HG02642 (cell line): ENCODE measurements around the gene TUG1.

Source experiments
- ATAC-seq: cut with Tn5 transposase; IDR thresholded peaks from one replicate; pipeline ENCODE4 v1.9.1; 2021; ENCODE audit warnings: mild to moderate bottlenecking; ENCODE audit not compliant: unreplicated experiment, poor library complexity

Gene TUG1

DNA sequence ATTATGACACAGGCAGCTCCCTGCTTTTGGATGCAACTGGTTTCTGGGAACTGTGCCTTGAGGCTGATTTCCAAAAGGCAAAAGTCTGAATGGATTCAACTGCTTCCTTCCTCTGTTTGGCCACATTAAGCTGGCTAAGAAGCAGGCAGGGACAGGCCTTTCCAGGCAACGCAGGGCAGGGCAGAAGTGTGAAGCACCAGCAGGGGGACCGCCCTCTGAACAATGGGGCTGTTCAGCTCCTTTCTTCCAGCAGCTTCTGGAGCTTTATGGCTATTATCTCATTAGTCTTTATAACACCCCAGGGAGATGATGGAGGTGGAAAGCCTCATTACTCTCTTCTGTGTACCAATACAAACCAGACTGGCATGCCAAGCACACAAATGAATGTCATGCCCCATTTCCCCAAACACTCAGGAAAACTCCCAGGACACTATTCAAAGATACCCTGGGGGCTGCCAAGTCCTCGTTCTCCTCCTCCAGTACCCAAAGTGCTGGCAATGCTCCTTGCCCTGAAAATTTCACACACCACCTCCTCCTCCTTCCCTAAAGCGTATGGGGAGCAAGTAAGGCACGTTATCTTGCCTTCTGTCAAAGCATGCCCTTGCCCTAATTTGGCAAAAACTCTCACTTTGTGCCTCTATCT lies 21.8 kb upstream of the TUG1 start:
- no peak for ATAC-seq

DNA sequence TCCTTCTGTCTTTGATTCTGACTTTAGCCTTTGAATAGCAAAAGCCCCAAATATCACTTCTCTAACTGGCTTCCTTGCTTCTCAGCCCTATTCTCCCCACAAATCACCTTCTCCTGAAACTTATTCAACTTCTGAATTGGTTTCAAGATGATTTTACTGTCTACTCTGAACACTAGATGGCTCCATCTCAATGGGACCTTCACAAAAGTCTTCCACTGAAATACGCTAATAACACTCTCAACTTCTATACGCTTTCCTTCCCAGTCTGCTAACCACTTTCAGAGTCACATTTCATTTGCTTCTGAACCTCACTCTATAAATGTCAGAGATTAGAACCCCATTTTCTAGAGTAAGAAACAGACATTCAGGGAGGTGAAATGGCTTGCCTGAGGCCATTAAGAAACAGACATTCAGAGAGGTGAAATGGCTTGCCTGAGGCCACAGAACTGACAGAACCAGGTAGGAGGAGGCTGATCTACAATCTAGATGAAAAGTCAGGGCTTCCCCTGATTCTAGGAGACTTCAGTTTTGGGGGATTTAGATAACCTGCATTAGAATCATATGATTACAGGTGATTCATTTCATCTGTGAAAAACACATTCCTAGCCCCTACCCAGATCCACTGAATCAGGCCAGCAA lies 21.1 kb upstream of the TUG1 start:
- ATAC-seq, result no peak

DNA sequence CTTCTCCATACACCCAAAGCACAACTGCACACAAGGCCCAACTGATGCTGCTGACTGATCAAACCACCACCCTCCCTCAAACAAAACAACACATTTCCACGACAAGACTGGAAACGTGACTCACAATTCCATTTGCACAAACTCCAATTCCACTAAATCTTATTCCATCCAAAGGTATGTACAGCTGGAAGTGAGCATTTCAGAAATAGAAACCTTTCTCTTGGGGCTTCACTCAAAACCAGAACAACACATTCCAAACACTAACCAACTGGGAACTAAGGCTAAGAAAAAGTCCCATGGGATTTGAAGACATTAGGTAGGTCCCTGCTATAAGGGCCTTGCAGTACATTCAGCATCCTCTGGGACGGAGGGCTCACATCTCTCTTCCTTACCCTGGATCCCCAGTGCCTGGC lies 20.1 kb upstream of the TUG1 start:
- ATAC-seq, result no peak

DNA sequence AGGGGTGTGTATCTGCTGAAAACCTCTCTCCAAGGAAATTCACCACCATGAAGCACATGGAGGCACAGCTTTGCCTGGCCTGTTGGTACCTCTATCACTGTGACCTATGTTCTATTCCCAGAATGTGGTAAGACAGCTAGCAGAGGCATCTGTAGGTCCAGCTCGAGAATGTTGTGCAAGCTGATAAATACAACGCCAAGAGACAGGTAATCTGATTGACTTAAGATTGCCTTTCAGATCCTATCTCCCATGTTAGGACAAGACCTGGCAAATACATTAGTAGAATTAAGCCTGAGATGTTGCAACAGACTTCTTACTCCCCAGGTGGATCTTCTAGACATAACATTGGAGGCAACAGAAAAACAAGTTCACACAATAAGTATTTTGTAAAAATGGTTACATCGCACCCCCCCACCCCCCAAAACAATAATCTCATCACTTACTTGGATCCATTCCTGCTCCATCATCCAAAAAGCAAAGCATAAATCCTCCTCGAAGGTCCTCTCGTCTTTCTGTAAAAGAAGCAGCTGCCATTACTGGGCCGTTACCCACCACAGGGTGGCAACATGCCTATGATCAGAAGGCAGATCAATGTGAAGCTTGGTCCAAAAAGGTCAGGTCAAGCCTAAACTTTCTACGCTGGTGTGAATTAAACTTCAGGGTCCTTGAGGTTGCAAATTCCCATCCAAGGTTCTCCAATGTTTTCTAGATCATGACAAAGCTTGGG lies 19.0 kb upstream of the TUG1 start:
- ATAC-seq, result no peak

DNA sequence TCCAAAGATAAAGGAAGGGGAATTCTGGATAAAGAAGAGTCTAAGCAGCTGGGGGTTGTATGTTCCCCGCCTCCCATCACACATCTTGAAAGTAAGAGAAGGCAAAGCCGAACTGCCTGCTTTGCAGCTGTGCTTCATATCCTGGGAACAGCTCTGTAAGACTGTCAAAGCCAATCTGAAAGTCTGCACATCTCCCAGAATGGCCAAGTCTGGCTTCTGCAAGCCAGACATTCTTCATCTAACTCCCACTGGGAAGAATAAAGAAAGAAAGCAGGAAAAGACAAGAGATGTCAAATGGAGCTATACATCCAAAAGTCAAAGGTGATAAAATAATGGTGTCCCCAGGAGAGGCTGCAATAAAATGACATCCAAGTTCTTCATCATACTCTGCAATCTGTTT lies 15.9 kb upstream of the TUG1 start:
- no peak for ATAC-seq

DNA sequence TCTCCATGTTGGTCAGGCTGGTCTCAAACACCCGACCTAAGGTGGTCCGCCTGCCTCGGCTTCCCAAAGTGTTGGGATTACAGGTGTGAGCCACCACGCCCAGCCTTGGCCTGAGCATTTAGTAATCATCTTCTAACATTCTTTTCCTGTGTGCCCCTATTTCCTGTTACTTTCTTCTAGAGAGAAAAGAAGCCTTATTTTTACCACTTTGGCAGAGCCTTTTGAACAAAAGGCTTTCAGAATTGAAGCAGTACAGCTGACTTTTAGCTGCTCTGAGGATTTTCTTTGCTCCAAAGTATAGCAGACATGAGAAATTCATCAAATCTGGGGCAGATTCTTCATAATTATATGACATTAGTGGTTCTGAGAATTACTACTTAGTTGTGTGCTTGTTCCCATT lies 13.9 kb upstream of the TUG1 start:
- no peak for ATAC-seq

DNA sequence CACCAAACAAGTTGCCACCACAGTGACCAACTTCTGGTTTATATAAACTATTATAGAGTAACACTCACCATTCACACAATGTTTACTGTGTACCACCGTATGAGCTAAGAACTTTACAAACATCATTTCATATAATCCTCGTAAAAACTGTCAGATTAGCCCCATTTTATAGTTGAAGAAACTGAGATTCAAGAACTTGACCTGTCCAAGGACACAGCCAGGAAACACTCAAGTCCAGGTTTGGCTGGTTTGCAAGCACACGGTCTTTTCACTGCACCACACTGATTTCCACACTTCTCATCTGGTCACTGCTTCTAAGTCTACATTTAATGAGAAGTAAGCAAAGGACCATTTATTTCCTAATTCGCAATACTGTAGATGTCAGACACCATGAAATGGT lies 4.2 kb upstream of the TUG1 start:
- ATAC-seq, result no peak

DNA sequence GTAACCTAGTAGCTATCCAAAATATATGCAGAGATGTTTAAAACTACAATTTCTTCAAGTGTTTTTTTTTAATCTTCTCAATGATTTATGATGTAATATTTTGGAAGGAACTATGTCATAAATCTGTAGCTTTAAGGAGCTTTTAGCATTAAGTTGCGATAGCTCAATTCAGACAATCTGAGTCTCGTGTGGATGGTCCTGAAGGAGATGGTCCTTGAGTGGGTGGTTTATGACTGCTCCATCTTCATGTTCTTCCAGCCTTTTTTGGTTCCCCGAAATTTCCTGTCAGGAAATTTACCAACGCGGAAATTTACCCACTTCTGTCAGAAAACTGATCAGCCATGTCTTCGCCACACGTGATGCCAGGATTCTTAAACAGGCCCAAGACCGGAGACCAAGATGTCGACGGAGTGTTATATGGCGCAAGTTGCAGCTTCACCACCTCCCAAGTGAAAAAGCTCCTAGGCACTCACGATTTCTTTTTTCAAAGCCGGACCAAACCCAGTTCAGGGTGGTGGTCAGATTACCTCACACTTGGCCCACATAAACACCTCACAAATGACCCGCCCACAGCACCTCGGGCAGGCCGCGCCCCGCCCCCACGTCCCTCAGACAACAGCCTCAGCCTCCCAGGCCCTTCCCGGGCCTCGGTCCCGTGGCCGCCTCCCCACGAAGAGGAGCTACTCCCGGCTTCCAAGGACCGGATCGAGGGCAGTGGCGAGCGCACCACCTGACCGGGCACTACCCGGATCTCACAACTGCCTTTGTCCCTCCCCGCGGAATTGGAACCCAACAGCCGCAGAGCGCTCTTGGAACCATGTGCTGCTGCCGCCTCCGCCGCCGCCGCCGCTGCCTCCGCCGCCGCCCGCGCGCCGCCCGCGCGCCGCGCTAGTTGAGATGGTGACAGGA lies 796 bp upstream of the TUG1 start, which contains the start of gene MORC2:
MORC2 (minus strand) TSS at position 760 of the 909 bp plus-strand sequence. CDS start 885 bp downstream, outside the sequence.
- peak; percentile 0 for ATAC-seq

DNA sequence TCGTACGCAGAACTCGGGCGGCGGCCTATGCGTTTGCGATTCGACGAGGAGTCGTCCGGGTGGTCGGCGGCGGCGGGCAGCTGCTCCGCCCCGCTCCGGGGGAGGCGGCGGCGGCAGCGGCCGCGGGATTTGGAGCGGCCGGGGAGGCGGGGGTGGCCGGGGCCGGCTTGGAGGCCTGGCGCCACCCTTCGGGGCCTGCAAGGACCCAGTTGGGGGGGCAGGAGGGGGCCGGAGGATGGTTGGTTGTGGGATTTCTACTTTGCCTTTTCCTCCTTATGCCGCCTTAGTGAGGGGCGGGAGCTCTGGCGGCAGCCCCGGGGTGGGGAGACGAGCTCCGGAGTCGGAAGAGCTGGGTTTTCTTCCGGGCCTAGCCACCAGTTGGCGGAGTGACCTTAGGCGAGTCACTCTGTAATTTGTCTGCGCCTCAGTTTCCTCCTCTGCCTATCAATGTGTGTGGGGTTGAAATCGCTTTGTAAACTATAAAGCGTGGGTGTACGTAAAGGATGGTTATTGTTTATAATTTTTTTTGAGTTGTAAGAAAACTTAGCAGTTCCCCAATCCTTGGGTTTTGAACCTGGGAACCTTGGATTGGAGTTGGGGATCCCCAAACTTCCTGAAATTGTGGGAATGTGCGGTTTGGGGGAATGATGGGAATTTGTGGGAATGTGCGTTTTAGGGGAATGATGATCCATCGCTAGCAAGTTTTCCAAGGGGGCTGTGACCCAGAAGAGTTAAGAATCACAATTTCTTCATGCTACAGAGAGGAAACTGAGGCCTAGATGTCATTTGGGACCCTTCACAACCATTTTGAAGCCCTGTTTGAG lies 679 bp downstream of the TUG1 start:
- ATAC-seq, result peak; percentile 43

DNA sequence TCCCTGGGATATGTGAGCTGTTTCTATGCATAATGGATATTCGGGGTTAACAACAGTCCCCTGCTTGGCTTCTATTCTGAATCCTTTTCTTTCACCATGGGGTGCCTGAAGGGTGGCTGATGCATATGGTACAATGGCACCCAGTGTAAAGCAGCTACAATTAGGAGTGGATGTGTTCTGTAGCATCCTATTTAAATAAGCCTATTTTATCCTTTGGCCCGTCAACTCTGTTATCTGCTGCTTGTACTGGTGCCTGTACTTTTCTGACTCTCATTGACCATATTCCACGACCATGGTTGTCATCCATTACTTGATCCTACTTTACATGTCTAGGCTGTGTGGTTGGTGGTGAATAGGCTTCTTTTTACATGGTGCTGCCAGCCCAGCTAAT lies 1.3 kb downstream of the TUG1 start:
- no peak for ATAC-seq

DNA sequence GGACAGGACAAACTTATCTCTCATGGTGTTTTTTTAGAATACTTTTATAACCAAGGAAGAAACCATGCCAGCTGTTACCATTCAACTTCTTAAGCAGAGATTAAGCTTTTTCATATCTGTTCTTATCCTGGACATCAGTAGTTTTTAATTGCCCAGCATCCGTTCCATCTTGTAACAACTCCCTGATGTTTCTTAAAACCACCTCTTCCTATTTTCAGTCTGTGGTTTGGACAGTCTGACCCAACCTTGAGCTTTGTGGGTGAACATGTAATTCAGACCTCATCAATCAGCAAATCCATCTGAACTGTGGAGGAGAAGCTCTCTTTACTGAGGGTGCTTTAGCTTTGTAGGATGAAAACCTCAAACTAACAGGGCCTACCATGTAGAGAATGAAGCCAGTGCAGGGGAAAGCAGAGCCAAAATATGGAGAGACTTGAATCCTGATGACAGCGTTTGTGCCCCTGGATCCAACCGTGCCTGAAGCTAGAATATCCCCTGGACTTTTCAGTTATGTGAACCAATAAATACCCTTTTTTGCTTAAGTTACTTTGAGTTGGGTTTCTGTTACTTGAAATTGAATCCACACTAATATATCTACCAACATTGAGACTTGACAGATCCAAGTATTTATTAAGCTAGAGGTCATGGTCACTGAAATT lies 9.4 kb downstream of the TUG1 start:
- no peak for ATAC-seq

DNA sequence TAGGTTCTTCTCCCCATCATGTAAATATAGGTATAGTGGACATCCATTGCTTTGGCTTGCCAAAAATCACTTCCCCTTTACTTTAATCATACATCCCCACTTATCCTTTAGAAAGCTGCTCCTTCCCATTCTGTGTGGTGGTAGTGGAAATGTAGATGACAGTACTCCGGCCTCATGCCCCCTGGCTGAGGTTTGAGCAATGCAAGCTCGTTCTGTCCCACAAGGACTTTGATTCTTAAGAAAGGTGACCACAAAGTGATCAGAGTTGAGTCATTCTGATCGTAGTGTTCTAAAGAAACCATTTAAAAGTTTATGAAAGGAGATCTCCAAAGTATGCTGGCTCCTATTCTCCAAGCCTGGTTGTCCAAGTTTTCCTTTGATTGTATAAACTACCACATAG lies 10.9 kb downstream of the TUG1 start:
- no peak for ATAC-seq

DNA sequence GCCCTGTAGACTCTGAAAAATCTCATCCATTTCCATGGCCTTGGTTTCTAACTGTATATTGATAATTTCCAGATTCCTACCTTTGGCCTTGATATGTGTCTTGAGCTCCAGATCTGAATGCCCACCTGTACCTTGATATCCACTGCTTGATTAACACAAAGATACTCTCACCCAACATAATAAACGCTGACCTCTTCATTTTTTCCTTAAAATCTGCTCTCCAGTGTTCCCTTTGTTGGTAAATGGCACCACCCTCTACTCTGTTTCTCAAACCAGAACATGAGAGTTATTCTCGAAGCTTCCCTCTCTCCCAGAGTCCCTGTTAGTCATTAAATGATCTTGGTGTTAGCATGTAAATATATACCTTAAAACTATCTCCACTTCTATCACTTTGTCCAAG lies 13.4 kb downstream of the TUG1 start:
- no peak for ATAC-seq

DNA sequence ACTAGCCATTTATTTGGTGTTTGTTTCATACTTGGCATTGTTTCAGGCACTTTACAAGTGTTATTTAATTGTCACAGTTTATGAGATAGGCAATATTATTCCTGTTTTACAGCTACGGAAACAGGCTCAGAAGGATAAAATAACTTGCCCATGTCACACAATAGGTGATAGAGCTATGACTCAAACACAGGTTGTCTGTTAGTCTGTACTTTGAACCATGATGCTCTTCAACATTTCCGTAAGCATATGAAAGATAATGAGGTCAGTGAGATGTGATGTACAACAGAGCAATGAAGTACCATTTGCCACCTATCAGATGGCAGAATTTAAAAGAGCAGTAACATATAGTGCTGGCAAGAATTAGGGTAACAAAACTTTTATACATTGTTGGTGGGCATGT lies 15.3 kb downstream of the TUG1 start:
- ATAC-seq, result no peak

DNA sequence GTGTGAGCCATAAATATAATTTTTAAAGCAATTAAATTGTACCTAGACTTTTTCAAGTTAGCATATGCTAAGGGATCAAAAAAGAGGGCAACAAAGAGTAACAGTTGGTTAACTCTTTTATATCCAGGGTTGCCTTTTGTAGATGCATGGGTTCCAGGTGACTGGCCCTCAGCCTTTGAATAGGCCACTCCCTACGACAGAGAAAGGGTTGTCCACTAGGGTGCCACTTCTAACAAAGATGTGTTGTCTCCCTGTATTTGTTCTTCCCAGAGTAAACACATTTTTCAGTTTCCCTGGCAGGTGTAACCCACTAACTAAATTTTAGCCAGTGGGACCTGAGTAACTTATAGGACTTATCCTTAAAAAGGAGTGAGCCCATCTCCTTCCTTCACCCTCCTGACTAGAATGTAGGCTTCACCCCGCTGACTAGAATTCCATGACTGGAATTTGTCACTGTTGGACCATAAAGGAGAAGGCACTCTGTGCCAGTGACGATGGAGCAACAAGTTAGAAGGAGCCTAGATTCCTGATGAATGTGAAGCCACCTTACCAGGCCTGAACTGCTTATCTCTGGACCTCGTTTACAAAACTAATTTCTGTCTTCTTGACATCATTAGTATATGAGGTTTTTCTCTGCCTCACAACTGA lies 16.6 kb downstream of the TUG1 start:
- no peak for ATAC-seq

DNA sequence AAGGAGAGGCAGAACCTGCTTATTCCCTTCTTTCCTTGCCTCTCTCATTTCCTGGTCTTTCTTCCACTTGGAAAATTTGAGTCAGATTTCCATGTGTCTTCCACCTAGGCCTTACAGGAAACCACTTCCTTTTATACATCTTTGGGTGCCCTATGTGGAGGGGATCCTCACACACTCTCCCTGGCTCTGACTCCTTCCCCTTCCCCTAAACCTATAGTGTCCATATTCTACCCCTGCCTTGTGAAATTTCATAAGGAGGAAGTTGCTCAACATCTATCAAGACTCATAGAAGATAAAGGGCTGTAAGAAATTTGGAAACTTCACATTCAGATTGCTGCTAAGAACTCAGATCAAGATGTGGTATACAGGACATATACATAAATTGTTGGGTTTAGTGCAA lies 20.4 kb downstream of the TUG1 start:
- no peak for ATAC-seq

DNA sequence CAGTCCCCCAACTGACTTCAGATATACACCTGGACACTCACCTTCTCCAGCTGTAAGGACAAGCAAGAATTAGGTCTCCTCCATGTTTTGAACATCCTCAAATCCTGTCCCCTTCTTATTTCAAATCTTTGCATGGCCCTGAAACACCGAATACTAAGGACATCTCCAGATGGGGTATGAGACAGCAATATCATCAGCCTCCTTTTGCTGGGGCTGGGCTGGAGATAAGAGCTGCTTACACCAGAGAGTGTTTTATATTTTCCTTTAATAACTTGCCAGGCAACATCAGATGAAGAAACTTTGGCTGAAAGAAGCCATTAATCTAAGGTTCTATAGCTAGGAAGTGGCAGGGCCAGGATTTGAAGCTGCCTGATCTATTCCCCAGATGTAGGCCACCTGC lies 21.6 kb downstream of the TUG1 start:
- no peak for ATAC-seq

DNA sequence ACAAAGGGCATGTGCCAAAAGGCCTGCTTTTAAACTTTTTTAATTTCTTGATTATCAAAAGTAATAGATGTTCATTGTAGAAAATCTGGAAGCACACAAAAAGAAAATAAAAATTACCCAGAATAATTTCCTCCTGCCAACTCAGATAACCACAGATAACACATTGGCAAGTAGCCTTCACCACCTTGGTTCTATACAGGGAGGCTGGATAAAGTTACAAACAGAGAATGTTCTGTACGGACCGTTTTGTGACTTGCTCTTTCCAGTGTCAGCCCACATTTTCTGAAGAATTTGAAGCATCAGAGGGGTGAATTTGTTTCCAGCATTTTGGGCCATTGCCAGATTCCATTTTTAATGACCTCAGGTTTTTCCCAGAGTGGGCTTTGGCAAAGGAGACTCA lies 23.5 kb downstream of the TUG1 start:
- no peak for ATAC-seq

DNA sequence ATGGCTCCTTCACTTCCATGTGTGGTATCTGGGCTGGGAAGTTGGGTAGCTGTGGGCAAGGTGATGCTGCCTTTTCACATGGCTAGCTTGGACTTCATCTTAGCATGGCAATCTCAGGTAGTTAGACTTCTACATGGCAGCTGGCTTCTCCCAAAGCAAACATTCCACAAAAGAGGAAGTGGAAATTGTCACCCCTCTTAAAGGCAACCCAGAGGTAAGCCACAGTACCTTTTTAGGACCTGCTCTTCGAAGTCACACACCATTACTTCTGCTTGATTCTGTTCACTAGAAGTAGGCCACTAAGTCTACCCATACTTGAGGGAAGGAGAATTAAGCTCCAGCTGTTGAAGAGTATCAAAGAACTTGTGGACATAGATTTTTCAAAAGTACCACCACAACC lies 25.9 kb downstream of the TUG1 start:
- no peak for ATAC-seq
